GM12874 (cell line): ENCODE data around the gene PLPP3.

ENCODE experiments used
- CTCF ChIP-seq: IDR thresholded peaks from 2 replicates; pipeline ENCODE4 v1.5.1; 2011; ENCODE audit warnings: low read depth, mild to moderate bottlenecking, control low read depth, low read length, moderate library complexity; ENCODE audit not compliant: insufficient read depth

Gene PLPP3

GRCh38 chr1:56515898-56516538 lies 63.3 kb downstream of the PLPP3 start:
- no peak for TF ChIP-seq CTCF

- no peak for TF ChIP-seq CTCF
These were observed 66.5 kb downstream of the PLPP3 start for GRCh38 chr1:56512724-56513494.

GRCh38 chr1:56511766-56512165 lies 67.6 kb downstream of the PLPP3 start:
- no peak for TF ChIP-seq CTCF

DNA sequence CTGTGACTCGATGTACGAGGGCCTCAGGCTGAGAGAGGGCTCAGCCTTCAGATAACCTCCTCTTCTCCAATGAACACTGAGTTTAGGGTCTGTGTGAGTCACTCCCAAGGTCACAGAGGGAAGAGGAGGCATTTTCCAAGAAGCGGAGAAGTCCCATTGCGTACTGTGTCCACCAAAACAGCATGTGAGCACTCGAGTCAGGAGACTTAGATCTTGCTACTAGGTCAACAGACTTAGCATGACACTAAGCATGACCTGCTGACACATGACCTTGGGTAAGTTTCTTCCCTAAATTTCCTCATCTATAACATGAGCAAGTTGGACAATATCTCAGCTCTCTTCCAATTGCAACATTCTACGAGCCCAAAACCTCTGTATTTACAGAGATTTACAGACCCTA lies 68.0 kb downstream of the PLPP3 start:
- TF ChIP-seq CTCF: no peak

GRCh38 chr1:56510642-56511021 lies 68.7 kb downstream of the PLPP3 start:
- TF ChIP-seq CTCF: no peak

GRCh38 chr1:56509713-56510641 lies 69.4 kb downstream of the PLPP3 start:
- no peak for TF ChIP-seq CTCF

GRCh38 chr1:56508523-56508983 lies 70.8 kb downstream of the PLPP3 start:
- TF ChIP-seq CTCF: no peak
